SK-N-SH treated with all-trans-retinoic acid at 6 μM for 48 hours (cell line): ENCODE measurements around the gene KCP.

ENCODE experiments used
- ATAC-seq: fragments of 200-7000 bp; cut with Tn5 transposase; 3 replicates; pipeline ENCODE4 v1.9.1; 2020; ENCODE audit warnings: mild to moderate bottlenecking, moderate library complexity
- ARNTL ChIP-seq: fragments of 450-650 bp; formaldehyde crosslinking; IDR thresholded peaks from 2 replicates; pipeline ENCODE4 v1.5.0; 2020; ENCODE audit warnings: low read depth, mild to moderate bottlenecking, moderate library complexity, borderline replicate concordance
- BACH2 ChIP-seq: fragments of 250-450 bp; sonication (Bioruptor Pico); IDR thresholded peaks from 2 replicates; pipeline ENCODE4 v1.9.0; 2021; ENCODE audit warnings: mild to moderate bottlenecking, borderline replicate concordance
- CREB5 ChIP-seq: fragments of 250-450 bp; sonication (Bioruptor Pico); IDR thresholded peaks from 2 replicates; pipeline ENCODE4 v1.5.1; 2020; ENCODE audit warnings: low read depth, mild to moderate bottlenecking, moderate library complexity
- CSDC2 ChIP-seq: fragments of 250-450 bp; sonication (Bioruptor Pico); IDR thresholded peaks from 2 replicates; pipeline ENCODE4 v1.5.0; 2020; ENCODE audit warnings: mild to moderate bottlenecking, moderate library complexity
- CSRNP3 ChIP-seq: fragments of 250-450 bp; sonication (Bioruptor Pico); IDR thresholded peaks from 2 replicates; pipeline ENCODE4 v1.5.1; 2021; ENCODE audit warnings: mild to moderate bottlenecking, moderate library complexity
- GLIS3 ChIP-seq: fragments of 250-450 bp; sonication (Bioruptor Pico); IDR thresholded peaks from 2 replicates; pipeline ENCODE4 v1.5.0; 2020; ENCODE audit warnings: mild to moderate bottlenecking, moderate library complexity
- ISL1 ChIP-seq: fragments of 250-450 bp; sonication (Bioruptor Pico); IDR thresholded peaks from 2 replicates; pipeline ENCODE4 v2.1.2; 2022; ENCODE audit warnings: mild to moderate bottlenecking, moderate library complexity
- OSR1 ChIP-seq: fragments of 250-450 bp; sonication (Bioruptor Pico); IDR thresholded peaks from 2 replicates; pipeline ENCODE4 v1.8.0; 2022; ENCODE audit warnings: moderate library complexity, mild to moderate bottlenecking, inconsistent platforms
- PATZ1 ChIP-seq: fragments of 250-450 bp; sonication (Bioruptor Pico); IDR thresholded peaks from 2 replicates; pipeline ENCODE4 v1.8.0; 2020; ENCODE audit warnings: mild to moderate bottlenecking, moderate library complexity, borderline replicate concordance
- PPARA ChIP-seq: fragments of 250-450 bp; sonication (Bioruptor Pico); IDR thresholded peaks from 2 replicates; pipeline ENCODE4 v1.5.0; 2020; ENCODE audit warnings: mild to moderate bottlenecking, borderline replicate concordance
- SNAI2 ChIP-seq: fragments of 250-450 bp; sonication (Bioruptor Pico); IDR thresholded peaks from 2 replicates; pipeline ENCODE4 v1.5.0; 2020; ENCODE audit warnings: mild to moderate bottlenecking, moderate library complexity
- TCF4 ChIP-seq: fragments of 250-450 bp; sonication (Bioruptor Pico); IDR thresholded peaks from 2 replicates; pipeline ENCODE4 v1.8.0; 2021; ENCODE audit warnings: mild to moderate bottlenecking, moderate library complexity, borderline replicate concordance
- TOX ChIP-seq: fragments of 250-450 bp; sonication (Bioruptor Pico); IDR thresholded peaks from 2 replicates; pipeline ENCODE4 v1.8.0; 2021; ENCODE audit warnings: mild to moderate bottlenecking, moderate library complexity, borderline replicate concordance
- ZFP3 ChIP-seq: fragments of 250-450 bp; sonication (Bioruptor Pico); IDR thresholded peaks from 2 replicates; pipeline ENCODE4 v1.5.0; 2020; ENCODE audit warnings: mild to moderate bottlenecking, moderate library complexity
- ZNF565 ChIP-seq: fragments of 450-650 bp; formaldehyde crosslinking; conservative IDR thresholded peaks from 2 replicates; pipeline ENCODE4 v1.5.0; 2020; ENCODE audit warnings: low read depth, mild to moderate bottlenecking, moderate library complexity
- ZNF70 ChIP-seq: fragments of 450-650 bp; formaldehyde crosslinking; IDR thresholded peaks from 2 replicates; pipeline ENCODE4 v1.5.0; 2020; ENCODE audit warnings: mild to moderate bottlenecking, moderate library complexity
- ZNF8 ChIP-seq: fragments of 450-650 bp; formaldehyde crosslinking; IDR thresholded peaks from 2 replicates; pipeline ENCODE4 v1.5.0; 2020; ENCODE audit warnings: mild to moderate bottlenecking, moderate library complexity
- TF ChIP-seq, protein P1 (sequence below): fragments of 250-450 bp; sonication (Bioruptor Pico); IDR thresholded peaks from 2 replicates; pipeline ENCODE4 v1.5.0; 2020; ENCODE audit warnings: mild to moderate bottlenecking, moderate library complexity
- TF ChIP-seq, protein P2 (sequence below): fragments of 250-450 bp; sonication (Bioruptor Pico); IDR thresholded peaks from 2 replicates; pipeline ENCODE4 v1.8.0; 2021; ENCODE audit warnings: low read depth, mild to moderate bottlenecking, moderate library complexity, borderline replicate concordance

KCP gene

DNA sequence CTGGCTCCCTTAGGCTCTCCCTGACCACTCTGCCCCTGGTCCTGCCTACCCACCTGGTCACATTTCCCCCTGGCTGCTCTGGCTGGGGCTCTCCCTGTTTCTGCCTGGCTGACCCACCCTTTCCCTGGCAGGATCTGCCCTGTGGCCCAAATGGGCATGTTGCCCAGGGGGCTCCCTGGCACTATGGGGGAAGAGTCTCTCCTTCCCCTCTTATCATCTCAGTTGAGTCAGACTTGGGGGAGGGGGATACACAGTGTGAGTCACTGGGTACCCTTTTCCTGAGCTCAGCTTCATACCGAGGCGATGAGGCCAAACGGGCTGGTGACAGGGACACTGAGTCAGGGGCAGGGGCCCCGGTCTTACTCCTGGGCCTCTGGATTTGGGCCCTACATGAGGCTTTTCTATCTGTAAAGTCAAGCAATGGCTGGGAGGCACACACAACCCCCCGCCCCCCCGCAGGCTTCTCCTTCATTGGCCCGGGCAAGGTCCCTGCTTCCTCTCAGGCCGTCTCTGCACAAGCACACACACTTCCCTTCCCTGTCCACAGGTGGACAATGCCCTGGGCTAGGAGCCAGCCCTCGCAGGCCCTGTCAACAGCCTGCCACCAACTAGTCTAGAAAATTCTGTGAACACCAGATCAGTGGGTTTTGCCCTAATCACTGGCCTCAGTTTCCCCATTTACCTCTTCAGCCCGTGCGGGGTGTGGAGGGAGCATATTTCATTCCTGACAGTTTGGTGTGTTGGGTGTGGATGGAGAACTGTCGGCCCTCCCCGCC, 80.9 kb downstream of the KCP start:
- TF ChIP-seq TCF4: no peak
- 0 out of 2 replicates have a peak, but pooled peaks have one; percentile 38 for TF ChIP-seq ZFP3 (CRISPR knock-in tag)
- ATAC-seq: no peak

- peak; percentile 50 for ATAC-seq
- TF ChIP-seq BACH2 (no peak), ZNF70 (CRISPR knock-in tag) (no peak), PPARA (CRISPR knock-in tag) (no peak), ISL1 (CRISPR knock-in tag) (no peak), ARNTL (CRISPR knock-in tag) (no peak), ZNF8 (CRISPR knock-in tag) (no peak), ZNF565 (CRISPR knock-in tag) (no peak), CSRNP3 (no peak), GLIS3 (CRISPR knock-in tag) (no peak), OSR1 (no peak), SNAI2 (CRISPR knock-in tag) (no peak), TCF4 (no peak), TOX (no peak), CREB5 (CRISPR knock-in tag) (no peak)
- TF ChIP-seq, protein P1, sequence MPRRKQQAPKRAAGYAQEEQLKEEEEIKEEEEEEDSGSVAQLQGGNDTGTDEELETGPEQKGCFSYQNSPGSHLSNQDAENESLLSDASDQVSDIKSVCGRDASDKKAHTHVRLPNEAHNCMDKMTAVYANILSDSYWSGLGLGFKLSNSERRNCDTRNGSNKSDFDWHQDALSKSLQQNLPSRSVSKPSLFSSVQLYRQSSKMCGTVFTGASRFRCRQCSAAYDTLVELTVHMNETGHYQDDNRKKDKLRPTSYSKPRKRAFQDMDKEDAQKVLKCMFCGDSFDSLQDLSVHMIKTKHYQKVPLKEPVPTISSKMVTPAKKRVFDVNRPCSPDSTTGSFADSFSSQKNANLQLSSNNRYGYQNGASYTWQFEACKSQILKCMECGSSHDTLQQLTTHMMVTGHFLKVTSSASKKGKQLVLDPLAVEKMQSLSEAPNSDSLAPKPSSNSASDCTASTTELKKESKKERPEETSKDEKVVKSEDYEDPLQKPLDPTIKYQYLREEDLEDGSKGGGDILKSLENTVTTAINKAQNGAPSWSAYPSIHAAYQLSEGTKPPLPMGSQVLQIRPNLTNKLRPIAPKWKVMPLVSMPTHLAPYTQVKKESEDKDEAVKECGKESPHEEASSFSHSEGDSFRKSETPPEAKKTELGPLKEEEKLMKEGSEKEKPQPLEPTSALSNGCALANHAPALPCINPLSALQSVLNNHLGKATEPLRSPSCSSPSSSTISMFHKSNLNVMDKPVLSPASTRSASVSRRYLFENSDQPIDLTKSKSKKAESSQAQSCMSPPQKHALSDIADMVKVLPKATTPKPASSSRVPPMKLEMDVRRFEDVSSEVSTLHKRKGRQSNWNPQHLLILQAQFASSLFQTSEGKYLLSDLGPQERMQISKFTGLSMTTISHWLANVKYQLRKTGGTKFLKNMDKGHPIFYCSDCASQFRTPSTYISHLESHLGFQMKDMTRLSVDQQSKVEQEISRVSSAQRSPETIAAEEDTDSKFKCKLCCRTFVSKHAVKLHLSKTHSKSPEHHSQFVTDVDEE (CRISPR knock-in tag): no peak
- TF ChIP-seq, protein P2, sequence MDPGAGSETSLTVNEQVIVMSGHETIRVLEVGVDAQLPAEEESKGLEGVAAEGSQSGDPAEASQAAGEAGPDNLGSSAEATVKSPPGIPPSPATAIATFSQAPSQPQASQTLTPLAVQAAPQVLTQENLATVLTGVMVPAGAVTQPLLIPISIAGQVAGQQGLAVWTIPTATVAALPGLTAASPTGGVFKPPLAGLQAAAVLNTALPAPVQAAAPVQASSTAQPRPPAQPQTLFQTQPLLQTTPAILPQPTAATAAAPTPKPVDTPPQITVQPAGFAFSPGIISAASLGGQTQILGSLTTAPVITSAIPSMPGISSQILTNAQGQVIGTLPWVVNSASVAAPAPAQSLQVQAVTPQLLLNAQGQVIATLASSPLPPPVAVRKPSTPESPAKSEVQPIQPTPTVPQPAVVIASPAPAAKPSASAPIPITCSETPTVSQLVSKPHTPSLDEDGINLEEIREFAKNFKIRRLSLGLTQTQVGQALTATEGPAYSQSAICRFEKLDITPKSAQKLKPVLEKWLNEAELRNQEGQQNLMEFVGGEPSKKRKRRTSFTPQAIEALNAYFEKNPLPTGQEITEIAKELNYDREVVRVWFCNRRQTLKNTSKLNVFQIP (CRISPR knock-in tag): no peak
These were observed 82.4 kb downstream of the KCP start for GRCh38 chr7:128827971-128828711.

DNA sequence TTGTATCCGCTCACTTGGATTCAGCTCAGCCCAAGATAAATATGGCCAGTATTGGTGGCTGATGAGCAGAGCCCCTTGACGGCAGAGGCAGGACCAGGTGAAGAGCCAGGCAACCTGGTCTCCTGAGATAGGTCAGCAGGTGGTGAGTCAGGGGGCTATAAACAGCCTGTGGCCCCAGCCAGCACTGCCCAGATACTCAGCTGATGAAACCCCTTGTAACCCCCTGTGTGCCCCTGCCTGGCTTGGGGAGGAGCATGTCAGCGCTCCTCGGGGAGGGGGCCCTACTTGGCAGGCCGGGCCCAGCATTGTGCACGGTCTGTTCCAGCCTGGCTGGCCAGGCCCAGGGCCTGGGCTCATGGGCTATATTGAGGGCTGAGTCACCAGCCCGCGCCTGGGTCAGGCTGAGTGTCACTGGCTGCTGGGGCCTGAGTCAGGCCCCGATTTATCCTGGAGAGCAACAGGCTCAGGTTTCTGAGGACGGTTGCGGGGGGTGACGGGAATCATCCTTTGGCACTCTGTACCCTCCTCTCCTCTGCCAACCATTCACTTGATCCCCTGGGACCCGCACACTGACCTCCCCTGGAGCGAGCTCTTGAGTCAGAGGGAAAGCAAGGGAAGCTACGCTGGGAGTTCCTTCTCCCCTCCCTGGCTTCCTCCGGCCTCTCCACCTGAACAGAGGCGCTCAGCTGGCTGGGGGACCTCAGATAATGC, 83.1 kb downstream of the KCP start:
- TF ChIP-seq PATZ1 (CRISPR knock-in tag) (no peak), CSDC2 (CRISPR knock-in tag) (no peak), ZNF70 (CRISPR knock-in tag) (no peak), ZFP3 (CRISPR knock-in tag) (0 out of 2 replicates have a peak, but pooled peaks have one; percentile 49), GLIS3 (CRISPR knock-in tag) (0 out of 2 replicates have a peak, but pooled peaks have one; percentile 65), BACH2 (no peak), OSR1 (0 out of 2 replicates have a peak, but pooled peaks have one; percentile 25), ZNF565 (CRISPR knock-in tag) (no peak), ARNTL (CRISPR knock-in tag) (no peak)
- TF ChIP-seq, all 23 proteins: peak for 3
- peak; percentile 58 for ATAC-seq
